Gastroesophageal sphincter (tissue), 4 donors: ENCODE measurements around the gene SMPD3. TPM values are rescaled to one million over a fixed set of nuclear protein-coding genes. Genes with fewer than 3 reads are reported as not detected.

Experiments
- ATAC-seq: fragments of 150-250 bp; one replicate; pipeline ENCODE4 v1.9.1; 2016; ENCODE audit warnings: mild to moderate bottlenecking, moderate library complexity
- H3K27ac ChIP-seq, 4 donors: fragments of 200-600 bp; sonication (generic) in 3 of 4; 1 replicate in 3 of 4; 2 replicates in 1 of 4; pipeline ENCODE4 v1.5.1; 2016 to 2019
- H3K27me3 ChIP-seq: fragments of 200-600 bp; sonication (generic); one replicate; pipeline ENCODE4 v1.5.1; 2019
- H3K36me3 ChIP-seq, 2 donors: fragments of 200-600 bp; sonication (generic); one replicate each; pipeline ENCODE4 v1.5.1; 2019; ENCODE audit warnings: control low read depth in 1 of 2
- H3K4me1 ChIP-seq, 3 donors: fragments of 200-600 bp; sonication (generic); 1 replicate in 2 of 3; 2 replicates in 1 of 3; pipeline ENCODE4 v1.5.1; 2016 to 2019; ENCODE audit warnings: control low read depth in 2 of 3
- H3K4me3 ChIP-seq, 2 donors: fragments of 200-600 bp; sonication (generic); one replicate each; pipeline ENCODE4 v1.5.1; 2019; ENCODE audit warnings: mild to moderate bottlenecking in 1 of 2, moderate library complexity in 1 of 2
- H3K9me3 ChIP-seq, 3 donors: fragments of 200-600 bp; sonication (generic); one replicate each; pipeline ENCODE4 v1.5.1; 2017 to 2019; ENCODE audit warnings: control low read depth in 2 of 3
- CTCF ChIP-seq, 4 experiments: fragments of 200-600 bp in 2 of 4; fragments of 450-650 bp in 2 of 4; sonication (generic) in 1 of 4; IDR thresholded peaks; one replicate each; pipeline ENCODE4 v1.5.1; 2017 to 2019; ENCODE audit warnings: antibody characterized with exemption in 4 of 4, mild to moderate bottlenecking in 2 of 4, moderate library complexity in 2 of 4
- EP300 ChIP-seq: sonication (generic); formaldehyde crosslinking; IDR thresholded peaks from one replicate; pipeline ENCODE4 v1.6.1; 2017; ENCODE audit warnings: antibody characterized with exemption, mild to moderate bottlenecking
- POLR2A ChIP-seq, 2 donors: fragments of 450-650 bp; IDR thresholded peaks; one replicate each; pipeline ENCODE4 v1.6.1; 2017; ENCODE audit warnings: antibody characterized with exemption in 2 of 2, mild to moderate bottlenecking in 2 of 2, moderate library complexity in 1 of 2
- POLR2AphosphoS5 ChIP-seq: sonication (generic); formaldehyde crosslinking; IDR thresholded peaks from one replicate; pipeline ENCODE4 v1.6.1; 2017; ENCODE audit warnings: antibody characterized with exemption
- WGBS, 2 donors: methylation state at CpG; one replicate each; pipeline ENCODE4 v1.1.5; 2018; ENCODE audit warnings: low coverage in 1 of 2; 5-methylcytosine and 5-hydroxymethylcytosine counted together
- total RNA-seq, 4 donors: library from RNA; depleted of rRNA; stranded (reverse); fragments of >200 nt; gene quantifications; one replicate each; pipeline ENCODE4 v1.1.0, GENCODE V29; 2016

Gene SMPD3
- total RNA-seq, 4 donors from 2014 or later: 0.08 to 0.94 (median 0.77) TPM; not detected in 1

GRCh38 chr16:68369697-68370580 lies 78.4 kb downstream of the SMPD3 start:
- no peak for ATAC-seq
- no peak overlapping the region for H3K4me3 ChIP-seq
- peaks cover 38% of the 10 kb centered on the region for H3K27me3 ChIP-seq
- H3K36me3 ChIP-seq: no peaks in the 10 kb centered on the region
- WGBS, 2 donors: 57 to 64% methylated on average over 3 to 6 of the region's 23 CpGs
- no peaks in the 10 kb centered on the region for H3K4me1 ChIP-seq
- H3K9me3 ChIP-seq: no peaks in the 10 kb centered on the region
- TF ChIP-seq EP300: no peak
- no peak for TF ChIP-seq POLR2AphosphoS5
- TF ChIP-seq POLR2A (IDR thresholded peaks at IDR 0.05): no peak
- no peak for TF ChIP-seq CTCF (IDR thresholded peaks at IDR 0.05)
- no peak overlapping the region for H3K27ac ChIP-seq

GRCh38 chr16:68369168-68369567 lies 79.1 kb downstream of the SMPD3 start:
- TF ChIP-seq CTCF (IDR thresholded peaks at IDR 0.05) (no peak), EP300 (no peak), POLR2AphosphoS5 (no peak), POLR2A (IDR thresholded peaks at IDR 0.05) (no peak)
- Histone ChIP-seq H3K4me1 (no peaks in the 10 kb centered on the region), H3K36me3 (no peaks in the 10 kb centered on the region), H3K9me3 (no peaks in the 10 kb centered on the region), H3K4me3 (no peak overlapping the region), H3K27ac (no peak overlapping the region), H3K27me3 (peaks cover 46% of the 10 kb centered on the region)
- no peak for ATAC-seq
- 40 to 80% methylated on average over 1 of the region's 4 CpGs for WGBS, 2 donors

- no peak overlapping the region for H3K27ac ChIP-seq
- H3K4me1 ChIP-seq: no peaks in the 10 kb centered on the region
- no peak for ATAC-seq
- H3K4me3 ChIP-seq: no peak overlapping the region
- peaks cover 54% of the 10 kb centered on the region for H3K27me3 ChIP-seq
- WGBS, 2 donors: 26% methylated on average over 3 of the region's 12 CpGs; no CpG with 5 or more reads in 1 of the 2 donors
- TF ChIP-seq POLR2AphosphoS5 (no peak), CTCF (IDR thresholded peaks at IDR 0.05) (no peak), POLR2A (IDR thresholded peaks at IDR 0.05) (no peak), EP300 (no peak)
- H3K36me3 ChIP-seq: no peaks in the 10 kb centered on the region
- H3K9me3 ChIP-seq: no peaks in the 10 kb centered on the region
Observed at GRCh38 chr16:68368301-68368888, 79.9 kb downstream of the SMPD3 start.

GRCh38 chr16:68367891-68368290 lies 80.4 kb downstream of the SMPD3 start:
- Histone ChIP-seq H3K4me3 (no peak overlapping the region), H3K27ac (no peak overlapping the region), H3K4me1 (no peaks in the 10 kb centered on the region), H3K27me3 (peaks cover 56% of the 10 kb centered on the region), H3K36me3 (no peaks in the 10 kb centered on the region), H3K9me3 (no peaks in the 10 kb centered on the region)
- TF ChIP-seq EP300: no peak
- TF ChIP-seq POLR2AphosphoS5: no peak
- no peak for TF ChIP-seq CTCF (IDR thresholded peaks at IDR 0.05)
- no peak for TF ChIP-seq POLR2A (IDR thresholded peaks at IDR 0.05)
- WGBS, 2 donors: 100% methylated on average over 1 of the region's 14 CpGs; no CpG with 5 or more reads in 1 of the 2 donors
- ATAC-seq: no peak
